Measurements from ENCODE around the gene GABRB1. TPM values are rescaled to one million over a fixed set of nuclear protein-coding genes. Genes with fewer than 3 reads are reported as not detected.

The GABRB1 gene
- total RNA-seq, 2 experiments from 2014 or later = not detected

DNA sequence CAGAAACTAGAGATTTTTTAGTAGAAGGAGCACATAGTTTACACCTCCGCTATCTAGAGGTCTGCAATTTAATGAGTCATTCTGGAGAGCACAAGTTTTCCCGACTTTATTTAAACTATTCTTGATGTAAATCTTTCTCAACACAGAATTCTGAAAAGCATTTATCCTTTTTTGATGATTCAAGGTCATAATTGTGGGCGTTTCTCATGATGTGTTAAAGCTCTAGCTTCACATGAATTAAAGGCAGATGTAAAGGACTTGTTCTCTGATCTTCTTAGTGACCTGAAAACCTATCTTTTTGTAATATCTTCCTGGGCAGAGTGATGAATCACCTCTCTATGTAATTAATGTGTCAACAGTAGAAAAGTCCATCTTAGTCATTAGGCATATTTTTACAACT, 303.3 kb downstream of the GABRB1 start:
- no peaks in the 10 kb centered on the region for H3K9me3 Mint-ChIP-seq (ENCODE audit: low read depth)
- POLR2A ChIA-PET = no interaction called here
- no peaks in the 10 kb centered on the region for H3K36me3 Mint-ChIP-seq (ENCODE audit: low read depth)
- CTCF ChIA-PET = no interaction called here
- ATAC-seq = no peak
- no peak overlapping the region for H3K27ac Mint-ChIP-seq
- no peaks in the 10 kb centered on the region for H3K4me1 Mint-ChIP-seq
- DNase-seq = no peak
- intact Hi-C loops (cut with DNase I, micrococcal nuclease) = no loop called here
- peaks cover 11% of the 10 kb centered on the region for H3K27me3 Mint-ChIP-seq
- H3K4me3 Mint-ChIP-seq = no peak overlapping the region

DNA sequence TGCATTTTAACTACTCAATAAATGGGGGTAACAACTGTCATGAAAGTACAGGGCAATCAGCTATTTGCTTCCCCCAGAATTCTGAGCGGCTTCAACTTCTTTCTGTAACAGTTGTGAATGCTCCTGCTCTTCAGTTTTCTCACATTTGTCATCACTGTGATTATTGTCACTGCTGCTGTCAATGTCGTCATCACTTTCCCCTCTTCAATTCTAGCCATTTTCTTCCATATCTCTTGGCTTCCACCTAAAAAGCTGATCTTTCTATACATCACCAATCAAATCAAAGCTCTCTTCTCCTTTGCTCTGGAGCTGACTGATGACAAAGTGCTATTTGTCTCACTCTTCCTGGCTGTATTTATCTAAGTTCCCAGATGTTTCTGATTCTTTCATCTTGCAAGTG, 306.5 kb downstream of the GABRB1 start:
- ChIA-PET CTCF (no interaction called here), POLR2A (no interaction called here)
- intact Hi-C loops (cut with DNase I, micrococcal nuclease) = no loop called here
- no peak for DNase-seq
- H3K27me3 Mint-ChIP-seq = peaks cover 13% of the 10 kb centered on the region
- H3K4me3 Mint-ChIP-seq = no peak overlapping the region
- H3K4me1 Mint-ChIP-seq = no peaks in the 10 kb centered on the region
- no peaks in the 10 kb centered on the region for H3K36me3 Mint-ChIP-seq (ENCODE audit: low read depth)
- H3K9me3 Mint-ChIP-seq (ENCODE audit: low read depth) = no peaks in the 10 kb centered on the region
- no peak for ATAC-seq
- H3K27ac Mint-ChIP-seq = no peak overlapping the region

DNA sequence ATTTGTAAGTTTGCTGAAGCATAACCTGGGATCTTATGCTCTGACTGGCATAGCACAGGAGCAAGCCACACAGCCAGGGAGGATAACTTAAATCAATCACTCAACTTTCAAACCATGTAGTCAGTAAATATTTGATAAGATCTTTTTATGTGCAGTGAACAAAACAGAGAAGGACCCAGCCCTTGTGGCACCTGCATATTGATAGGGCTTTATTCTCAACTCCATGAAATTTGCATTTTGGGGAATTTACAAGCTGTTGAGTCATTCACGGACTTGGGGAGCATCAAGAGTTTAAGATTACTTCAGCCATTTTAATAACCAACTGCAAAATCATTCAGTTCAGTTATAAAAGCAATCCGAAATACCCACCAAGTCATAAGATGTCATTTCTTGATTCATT, 309.5 kb downstream of the GABRB1 start:
- Mint-ChIP-seq H3K4me1 (no peaks in the 10 kb centered on the region), H3K36me3 (ENCODE audit: low read depth) (no peaks in the 10 kb centered on the region), H3K27me3 (peaks cover 17% of the 10 kb centered on the region), H3K9me3 (ENCODE audit: low read depth) (no peaks in the 10 kb centered on the region), H3K27ac (no peak overlapping the region), H3K4me3 (no peak overlapping the region)
- CTCF ChIA-PET = no interaction called here
- ATAC-seq (no peak), DNase-seq (no peak)
- POLR2A ChIA-PET = no interaction called here
- intact Hi-C loops (cut with DNase I, micrococcal nuclease) = no loop called here

DNA sequence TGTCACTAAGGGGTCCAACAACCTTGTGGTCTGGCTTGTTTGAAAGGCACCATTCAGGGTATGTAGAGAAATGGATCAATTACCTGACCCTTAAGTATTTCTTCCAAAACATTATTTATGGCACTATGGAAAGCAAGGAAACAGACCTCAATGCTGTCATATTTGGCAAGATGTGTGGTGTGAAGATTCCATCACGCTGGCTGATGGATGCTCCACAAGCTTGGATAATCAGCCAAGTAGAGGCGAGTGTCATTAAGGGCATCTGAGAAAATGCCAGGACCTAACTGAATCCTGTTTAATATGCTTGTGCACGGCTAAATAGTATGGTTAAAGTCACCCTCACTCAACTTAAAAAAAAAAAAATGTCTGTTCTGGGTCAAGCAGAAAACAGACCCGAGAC, 311.4 kb downstream of the GABRB1 start:
- Mint-ChIP-seq H3K4me1 (no peaks in the 10 kb centered on the region), H3K27me3 (peaks cover 13% of the 10 kb centered on the region), H3K4me3 (no peak overlapping the region), H3K27ac (no peak overlapping the region), H3K36me3 (ENCODE audit: low read depth) (no peaks in the 10 kb centered on the region), H3K9me3 (ENCODE audit: low read depth) (no peaks in the 10 kb centered on the region)
- ChIA-PET CTCF (no interaction called here), POLR2A (no interaction called here)
- intact Hi-C loops (cut with DNase I, micrococcal nuclease) = no loop called here
- ATAC-seq = no peak
- no peak for DNase-seq

DNA sequence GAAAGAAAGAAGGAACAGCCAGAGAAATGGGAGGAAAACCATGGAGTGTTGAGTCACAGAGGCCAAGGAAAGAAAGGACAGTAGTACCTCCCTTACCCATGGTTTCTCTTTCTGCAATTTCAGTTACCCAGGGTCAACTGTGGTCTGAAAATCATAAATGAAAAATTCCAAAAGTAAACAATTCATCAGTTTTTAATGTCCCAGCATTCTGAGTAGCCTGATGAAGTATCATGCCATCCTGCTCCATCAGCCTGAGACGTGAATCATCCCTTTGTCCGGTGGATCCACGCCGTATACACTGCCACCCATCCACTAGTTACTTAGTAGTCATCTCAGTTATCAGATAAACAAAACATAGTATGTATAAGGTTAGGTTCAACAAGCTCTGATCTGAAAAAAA, 318.0 kb downstream of the GABRB1 start:
- Mint-ChIP-seq H3K9me3 (ENCODE audit: low read depth) (no peaks in the 10 kb centered on the region), H3K4me1 (no peaks in the 10 kb centered on the region), H3K36me3 (ENCODE audit: low read depth) (no peaks in the 10 kb centered on the region), H3K4me3 (no peak overlapping the region), H3K27me3 (peaks cover 13% of the 10 kb centered on the region), H3K27ac (no peak overlapping the region)
- CTCF ChIA-PET = interaction anchor here (0.7 kb wide), 1 partner anchor 1773 kb away, joined by 3 read pairs; no protein-coding TSS in a partner anchor
- POLR2A ChIA-PET = no interaction called here
- intact Hi-C loops (cut with DNase I, micrococcal nuclease) = no loop called here
- DNase-seq = no peak
- ATAC-seq = no peak

DNA sequence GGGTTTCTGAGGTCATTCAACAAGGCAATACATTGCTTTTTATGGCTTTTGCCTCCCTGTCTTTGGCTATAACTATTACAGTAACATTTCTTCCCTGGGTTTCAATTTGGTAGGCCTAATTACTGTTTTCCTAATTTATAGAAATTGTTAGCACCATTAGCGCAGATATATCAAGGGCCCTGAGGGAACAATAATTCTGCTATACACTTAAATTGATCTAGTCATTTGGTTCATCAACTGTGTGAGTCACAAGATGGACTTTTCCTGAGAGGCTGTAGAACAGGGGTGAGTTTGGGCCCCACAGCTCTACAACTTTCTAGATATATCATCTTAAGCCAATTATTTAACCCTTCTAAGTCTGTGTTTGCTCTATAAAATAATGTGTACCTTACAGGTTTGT, 324.2 kb downstream of the GABRB1 start:
- Mint-ChIP-seq H3K4me3 (no peak overlapping the region), H3K36me3 (ENCODE audit: low read depth) (no peaks in the 10 kb centered on the region), H3K27me3 (peaks cover 8% of the 10 kb centered on the region), H3K4me1 (no peaks in the 10 kb centered on the region), H3K9me3 (ENCODE audit: low read depth) (no peaks in the 10 kb centered on the region), H3K27ac (no peak overlapping the region)
- ChIA-PET CTCF (no interaction called here), POLR2A (no interaction called here)
- ATAC-seq = no peak
- DNase-seq = no peak
- intact Hi-C loops (cut with DNase I, micrococcal nuclease) = no loop called here

DNA sequence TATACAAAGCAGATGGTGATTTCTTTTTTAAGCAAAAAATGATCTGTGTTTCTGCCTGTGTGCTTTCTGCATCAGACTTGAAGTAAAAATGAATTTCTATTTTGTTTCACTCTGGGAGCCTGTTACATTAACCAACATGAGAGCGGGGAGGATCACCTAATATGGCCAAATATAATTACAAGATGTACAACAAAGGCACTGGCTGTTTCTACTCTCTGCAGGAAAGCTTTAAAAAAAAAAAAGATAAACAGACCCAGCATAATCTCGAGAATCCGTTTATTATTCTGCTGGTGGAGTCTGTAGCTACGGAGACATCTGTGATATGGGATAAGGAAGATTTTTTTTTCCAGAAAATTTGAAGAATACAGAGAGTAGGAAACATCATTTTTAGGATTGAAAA, 328.5 kb downstream of the GABRB1 start:
- ATAC-seq = no peak
- CTCF ChIA-PET = interaction anchor here (0.7 kb wide), 1 partner anchor 1125 kb away, joined by 3 read pairs; no protein-coding TSS in a partner anchor
- no peak for DNase-seq
- Mint-ChIP-seq H3K4me1 (no peaks in the 10 kb centered on the region), H3K4me3 (no peak overlapping the region), H3K27me3 (peaks cover 15% of the 10 kb centered on the region), H3K9me3 (ENCODE audit: low read depth) (no peaks in the 10 kb centered on the region), H3K27ac (no peak overlapping the region), H3K36me3 (ENCODE audit: low read depth) (no peaks in the 10 kb centered on the region)
- POLR2A ChIA-PET = interaction anchor here (0.7 kb wide), 1 partner anchor 236 kb away, joined by 3 read pairs; no protein-coding TSS in a partner anchor
- intact Hi-C loops (cut with DNase I, micrococcal nuclease) = no loop called here

DNA sequence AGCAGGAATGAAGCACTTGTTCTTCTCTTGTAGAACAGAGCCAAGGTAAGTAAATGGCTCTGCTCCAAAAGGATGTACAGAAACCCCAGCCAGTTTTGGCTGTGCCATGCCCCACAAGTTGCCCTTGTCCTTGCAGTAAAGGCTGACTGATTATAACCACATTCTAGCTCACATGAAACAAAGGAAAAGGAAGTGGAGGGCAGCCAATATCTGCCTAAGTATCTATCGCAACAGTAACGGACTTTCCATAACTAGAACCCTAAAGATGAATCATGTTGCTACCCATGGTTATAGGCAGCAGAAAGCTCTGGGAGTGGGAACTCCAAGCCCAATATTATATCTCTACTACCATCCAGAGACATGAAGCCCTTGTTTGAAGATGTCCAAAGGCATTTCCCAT, 336.4 kb downstream of the GABRB1 start:
- Mint-ChIP-seq H3K9me3 (ENCODE audit: low read depth) (no peaks in the 10 kb centered on the region), H3K4me1 (no peaks in the 10 kb centered on the region), H3K36me3 (ENCODE audit: low read depth) (no peaks in the 10 kb centered on the region), H3K4me3 (no peak overlapping the region), H3K27ac (no peak overlapping the region), H3K27me3 (peaks cover 6% of the 10 kb centered on the region)
- POLR2A ChIA-PET = no interaction called here
- DNase-seq = no peak
- intact Hi-C loops (cut with DNase I, micrococcal nuclease) = no loop called here
- CTCF ChIA-PET = interaction anchor here (0.6 kb wide), 1 partner anchor 196 kb away, joined by 3 read pairs; no protein-coding TSS in a partner anchor
- ATAC-seq = no peak

DNA sequence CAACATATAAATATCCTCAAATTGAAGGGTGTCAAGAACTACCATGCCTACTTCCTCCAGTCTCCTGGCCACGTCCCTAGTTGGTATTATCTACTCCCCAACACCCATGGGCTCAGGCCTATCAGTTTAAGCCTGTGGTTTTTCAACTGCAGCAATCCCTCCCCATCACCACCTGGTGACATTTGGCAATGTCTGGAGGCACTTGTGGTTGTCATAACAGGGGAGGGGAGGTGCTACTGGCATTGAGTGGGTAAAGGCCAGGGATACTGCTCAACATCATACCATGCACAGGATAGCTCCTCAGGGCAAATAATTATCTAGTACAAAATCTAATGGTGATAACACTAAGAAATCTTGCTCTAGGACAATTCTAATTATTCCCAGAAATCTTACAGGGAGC, 336.8 kb downstream of the GABRB1 start:
- ChIA-PET POLR2A (no interaction called here), CTCF (interaction anchor here (0.6 kb wide), 1 partner anchor 195 kb away, joined by 3 read pairs; no protein-coding TSS in a partner anchor)
- Mint-ChIP-seq H3K36me3 (ENCODE audit: low read depth) (no peaks in the 10 kb centered on the region), H3K9me3 (ENCODE audit: low read depth) (no peaks in the 10 kb centered on the region), H3K27ac (no peak overlapping the region), H3K4me1 (no peaks in the 10 kb centered on the region), H3K4me3 (no peak overlapping the region), H3K27me3 (peaks cover 6% of the 10 kb centered on the region)
- ATAC-seq (no peak), DNase-seq (no peak)
- intact Hi-C loops (cut with DNase I, micrococcal nuclease) = no loop called here

DNA sequence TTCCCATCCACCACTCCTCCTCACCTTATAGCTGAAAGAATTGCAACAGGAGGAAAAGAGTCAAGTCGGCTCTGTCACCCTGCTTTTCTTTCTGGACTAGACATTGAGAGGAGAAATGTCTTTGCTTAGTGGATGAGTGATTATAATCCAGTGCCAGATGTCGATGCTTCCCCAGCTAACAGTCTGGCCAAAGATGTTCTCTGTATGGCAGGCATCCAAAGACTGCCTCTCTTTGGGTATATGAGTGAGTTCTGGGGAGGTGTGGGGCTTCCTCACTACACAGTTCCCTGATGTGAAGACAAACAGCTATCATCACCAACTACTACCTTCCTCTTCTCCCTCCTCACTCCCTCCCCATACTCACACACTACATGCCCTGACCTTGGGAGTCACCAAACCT, 341.2 kb downstream of the GABRB1 start:
- POLR2A ChIA-PET = no interaction called here
- no peaks in the 10 kb centered on the region for H3K9me3 Mint-ChIP-seq (ENCODE audit: low read depth)
- CTCF ChIA-PET = no interaction called here
- H3K36me3 Mint-ChIP-seq (ENCODE audit: low read depth) = no peaks in the 10 kb centered on the region
- H3K27ac Mint-ChIP-seq = no peak overlapping the region
- ATAC-seq (no peak), DNase-seq (no peak)
- H3K27me3 Mint-ChIP-seq = peaks cover 5% of the 10 kb centered on the region
- no peaks in the 10 kb centered on the region for H3K4me1 Mint-ChIP-seq
- intact Hi-C loops (cut with DNase I, micrococcal nuclease) = no loop called here
- H3K4me3 Mint-ChIP-seq = no peak overlapping the region

DNA sequence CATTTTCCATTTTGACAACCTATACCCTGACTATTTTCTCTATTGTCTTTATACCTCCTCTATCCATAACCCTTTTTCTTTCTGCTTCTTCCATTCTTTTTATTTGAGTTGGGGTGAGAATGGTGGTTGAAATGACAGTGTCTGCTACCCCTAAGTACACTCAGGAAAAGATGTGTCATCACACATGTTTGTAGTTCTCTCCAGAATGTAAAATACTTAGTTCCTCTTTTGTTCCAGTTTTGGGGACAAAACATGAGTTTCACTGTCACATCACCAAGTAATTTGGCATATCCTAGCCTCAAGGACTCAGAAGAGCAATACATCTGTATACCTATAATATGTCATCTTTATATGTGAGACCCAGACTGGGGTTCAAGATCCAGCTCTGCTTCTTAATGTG, 341.8 kb downstream of the GABRB1 start:
- no peaks in the 10 kb centered on the region for H3K9me3 Mint-ChIP-seq (ENCODE audit: low read depth)
- ATAC-seq (no peak), DNase-seq (no peak)
- intact Hi-C loops (cut with DNase I, micrococcal nuclease) = no loop called here
- H3K27ac Mint-ChIP-seq = no peak overlapping the region
- H3K27me3 Mint-ChIP-seq = peaks cover 5% of the 10 kb centered on the region
- ChIA-PET CTCF (interaction anchor here (0.7 to 1.0 kb wide), 2 partner anchors 10 to 20 kb away, joined by 3 to 5 read pairs; no protein-coding TSS in a partner anchor), POLR2A (no interaction called here)
- H3K4me3 Mint-ChIP-seq = no peak overlapping the region
- no peaks in the 10 kb centered on the region for H3K4me1 Mint-ChIP-seq
- H3K36me3 Mint-ChIP-seq (ENCODE audit: low read depth) = no peaks in the 10 kb centered on the region

DNA sequence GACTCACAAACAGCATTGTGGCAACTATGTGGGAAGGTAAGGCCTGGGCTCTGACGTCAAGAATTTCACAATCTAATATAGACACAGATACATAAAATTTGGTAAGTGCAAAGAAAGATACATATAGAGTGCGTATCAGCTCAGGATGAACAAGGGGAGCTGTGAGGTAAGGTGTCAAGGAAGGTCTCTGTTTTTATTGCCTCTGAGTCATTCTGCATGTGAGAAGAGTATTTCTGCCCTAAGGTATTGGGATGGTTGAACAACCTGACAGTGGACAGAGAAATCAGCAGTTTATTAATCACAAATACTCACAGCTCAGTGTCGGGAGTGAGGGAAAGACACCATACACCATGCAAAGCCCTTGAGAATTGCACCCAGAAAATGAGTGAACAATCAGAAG, 342.3 kb downstream of the GABRB1 start:
- no peaks in the 10 kb centered on the region for H3K36me3 Mint-ChIP-seq (ENCODE audit: low read depth)
- H3K9me3 Mint-ChIP-seq (ENCODE audit: low read depth) = no peaks in the 10 kb centered on the region
- no peak overlapping the region for H3K27ac Mint-ChIP-seq
- DNase-seq (no peak), ATAC-seq (no peak)
- no peaks in the 10 kb centered on the region for H3K4me1 Mint-ChIP-seq
- peaks cover 5% of the 10 kb centered on the region for H3K27me3 Mint-ChIP-seq
- ChIA-PET POLR2A (no interaction called here), CTCF (interaction anchor here (0.7 to 1.0 kb wide), 2 partner anchors 10 to 19 kb away, joined by 3 to 5 read pairs; no protein-coding TSS in a partner anchor)
- no peak overlapping the region for H3K4me3 Mint-ChIP-seq
- intact Hi-C loops (cut with DNase I, micrococcal nuclease) = no loop called here

DNA sequence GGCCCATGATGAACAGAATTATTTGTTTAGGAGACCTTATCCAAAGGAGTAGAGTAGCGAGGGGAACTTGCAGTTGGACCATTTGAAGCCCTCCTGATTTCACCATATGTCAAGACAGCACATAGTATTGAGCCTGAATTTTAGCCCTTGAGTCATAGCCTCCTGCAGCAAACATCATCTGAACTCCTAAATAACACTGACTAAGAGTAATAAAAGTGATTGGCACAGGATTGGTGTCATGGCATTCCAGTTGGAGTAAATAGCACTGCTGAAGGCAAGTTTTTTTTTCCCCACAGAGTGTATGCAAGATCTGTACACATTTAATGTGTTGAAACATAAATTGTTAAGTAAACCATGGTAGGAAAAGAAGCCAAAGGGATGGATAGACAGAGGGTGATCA, 343.1 kb downstream of the GABRB1 start:
- no peak for ATAC-seq
- peaks cover 5% of the 10 kb centered on the region for H3K27me3 Mint-ChIP-seq
- H3K4me3 Mint-ChIP-seq = no peak overlapping the region
- intact Hi-C loops (cut with DNase I, micrococcal nuclease) = no loop called here
- no peaks in the 10 kb centered on the region for H3K4me1 Mint-ChIP-seq
- POLR2A ChIA-PET = no interaction called here
- no peaks in the 10 kb centered on the region for H3K36me3 Mint-ChIP-seq (ENCODE audit: low read depth)
- CTCF ChIA-PET = interaction anchor here (1.0 to 1.2 kb wide), 2 partner anchors 9 kb away, joined by 4 to 5 read pairs; no protein-coding TSS in a partner anchor
- H3K9me3 Mint-ChIP-seq (ENCODE audit: low read depth) = no peaks in the 10 kb centered on the region
- no peak overlapping the region for H3K27ac Mint-ChIP-seq
- no peak for DNase-seq

Measured in activated CD4-positive, alpha-beta T cell treated with anti-CD3 and anti-CD28 coated beads for 36 hours (primary cell).